SK-MEL-5 (cell line): ENCODE data around the gene SYCP2. TPM values are rescaled to one million over a fixed set of nuclear protein-coding genes. Genes with fewer than 3 reads are reported as not detected.

Source experiments
- DNase-seq: peaks from one replicate; pipeline ENCODE4 v3.0.0-alpha.2; 2016; ENCODE audit warnings: low read depth, low spot score
- in situ Hi-C: cut with HindIII; loops from 2 replicates; pipeline ENCODE4 v1.10.0; 2016; ENCODE audit warnings: low sequenced_read_pairs, high pct_unique_total_duplicates, low pct_unique_long_range_greater_than_20kb
- small RNA-seq, 2 experiments: library from RNA; depleted of rRNA; stranded (forward); fragments of <200 nt; gene quantifications; one replicate each; pipeline ENCODE3, GENCODE V24; 2014
- total RNA-seq: library from RNA; depleted of rRNA; stranded (reverse); fragments of >200 nt; shearing (Covaris generic); gene quantifications from 2 replicates; pipeline ENCODE4 v1.2.3, GENCODE V29; 2014; rRNA removed

The SYCP2 gene
- total RNA-seq, 1 experiment from 2014 or later = 4.9 TPM

DNA sequence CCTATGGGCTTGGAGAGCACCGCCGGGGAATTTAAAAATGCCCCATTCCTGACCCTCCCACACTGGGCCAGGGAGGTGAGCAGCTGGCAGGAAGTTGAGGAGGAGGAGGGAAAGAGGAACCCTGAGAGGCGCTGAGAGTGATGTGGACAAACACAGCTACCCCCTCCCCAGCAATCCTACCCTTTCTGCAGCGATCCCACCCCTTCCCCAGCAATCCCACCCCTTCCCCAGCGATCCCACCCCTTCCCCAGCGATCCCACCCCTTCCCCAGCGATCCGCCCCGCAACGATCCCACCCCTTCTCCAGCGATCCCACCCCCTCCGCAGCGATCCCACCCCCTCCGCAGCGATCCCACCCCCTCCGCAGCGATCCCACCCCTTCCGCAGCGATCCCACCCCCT, 111.6 kb downstream of the SYCP2 start:
- in situ Hi-C loops = no loop called here
- DNase-seq = no peak

DNA sequence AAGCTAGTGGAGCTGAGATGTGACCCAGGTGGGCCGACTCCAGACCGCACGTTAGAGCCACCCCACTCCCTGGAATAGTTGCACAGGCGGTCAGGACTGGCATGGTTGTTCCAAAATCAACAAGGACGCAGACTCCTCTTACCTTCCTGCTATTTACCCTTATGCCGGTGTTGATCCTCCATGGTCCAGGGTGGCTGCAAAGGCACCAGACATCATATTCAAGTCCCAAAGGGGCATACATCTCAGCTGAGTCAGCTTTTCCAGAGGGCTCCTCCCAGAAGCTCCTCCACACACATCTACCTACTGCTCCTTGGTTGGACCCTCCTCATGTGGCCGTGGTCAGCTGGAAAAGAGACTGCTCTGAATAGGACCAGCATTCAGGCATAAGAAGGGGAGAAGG, 112.2 kb downstream of the SYCP2 start:
- in situ Hi-C loops = no loop called here
- DNase-seq = no peak

DNA sequence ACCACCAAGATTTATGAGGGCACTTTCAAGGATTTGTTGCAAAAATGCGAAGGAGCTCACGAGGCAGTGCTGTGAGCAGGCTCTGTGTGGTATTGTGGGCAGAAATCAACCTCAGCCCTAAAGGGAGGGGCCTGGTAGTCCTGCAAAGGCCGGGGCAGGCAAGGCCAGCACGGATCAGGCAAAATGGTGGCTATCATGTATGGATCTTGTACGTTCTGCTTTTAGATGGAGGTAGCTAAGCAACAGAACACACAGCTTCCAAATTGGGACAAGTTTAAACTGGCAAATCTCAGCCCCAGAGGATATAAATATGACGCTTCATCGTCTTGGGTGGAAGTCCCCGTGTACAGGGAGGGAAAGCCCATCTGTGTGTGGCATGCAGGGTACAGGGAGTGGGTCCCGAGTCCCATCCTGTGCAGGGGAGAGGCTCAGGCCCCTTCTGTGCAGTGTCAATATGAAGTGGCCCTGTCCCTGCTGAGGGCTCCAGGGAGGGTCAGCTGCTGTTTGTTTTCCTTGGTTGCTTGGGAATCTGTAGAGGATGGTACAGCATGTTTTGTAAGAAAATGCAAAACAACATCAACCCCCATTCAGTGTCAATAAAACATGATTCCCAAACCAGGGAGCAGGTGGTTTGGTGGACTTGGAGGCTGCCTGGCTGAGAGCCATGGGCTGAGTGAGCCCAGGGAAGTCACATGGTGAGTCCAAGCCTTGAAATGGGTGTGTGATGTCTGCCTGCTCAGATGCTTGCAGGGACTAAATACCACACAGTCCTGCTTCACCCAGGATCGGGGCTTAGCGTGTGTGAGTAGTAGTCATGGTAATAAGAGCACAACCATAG, 113.0 kb downstream of the SYCP2 start:
- in situ Hi-C loops = no loop called here
- DNase-seq = no peak

DNA sequence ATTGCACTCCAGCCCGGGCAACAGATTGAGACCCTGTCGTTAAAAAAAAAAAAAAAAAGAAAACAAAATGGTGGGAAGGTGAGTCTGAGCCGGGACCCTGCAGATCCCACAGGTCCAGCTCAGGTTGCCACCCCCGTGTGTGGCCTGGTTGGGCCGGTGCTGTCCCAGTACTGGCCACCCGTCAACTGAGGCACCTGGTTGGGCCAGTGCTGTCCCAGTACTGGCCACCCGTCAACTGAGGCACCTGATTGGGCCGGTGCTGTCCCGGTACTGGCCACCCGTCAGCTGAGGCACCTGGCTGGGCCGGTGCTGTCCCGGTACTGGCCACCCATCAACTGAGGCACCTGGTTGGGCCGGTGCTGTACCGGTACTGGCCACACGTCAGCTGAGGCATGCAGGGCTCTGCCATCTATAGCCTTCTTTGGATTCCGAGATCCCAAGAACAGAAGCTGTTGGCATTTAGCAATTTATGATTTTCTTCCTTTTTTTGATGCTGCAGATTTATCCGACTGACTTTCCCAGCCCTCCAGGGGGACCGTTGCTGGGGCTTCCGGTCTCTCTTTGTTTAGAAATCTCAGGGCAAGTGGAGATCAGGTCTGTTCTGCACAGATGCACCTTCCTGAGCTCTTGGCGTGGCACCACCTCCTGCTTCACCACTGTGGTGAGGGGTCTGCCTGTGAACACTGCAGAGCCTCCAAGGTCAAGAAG, 113.8 kb downstream of the SYCP2 start:
- in situ Hi-C loops = no loop called here
- no peak for DNase-seq

DNA sequence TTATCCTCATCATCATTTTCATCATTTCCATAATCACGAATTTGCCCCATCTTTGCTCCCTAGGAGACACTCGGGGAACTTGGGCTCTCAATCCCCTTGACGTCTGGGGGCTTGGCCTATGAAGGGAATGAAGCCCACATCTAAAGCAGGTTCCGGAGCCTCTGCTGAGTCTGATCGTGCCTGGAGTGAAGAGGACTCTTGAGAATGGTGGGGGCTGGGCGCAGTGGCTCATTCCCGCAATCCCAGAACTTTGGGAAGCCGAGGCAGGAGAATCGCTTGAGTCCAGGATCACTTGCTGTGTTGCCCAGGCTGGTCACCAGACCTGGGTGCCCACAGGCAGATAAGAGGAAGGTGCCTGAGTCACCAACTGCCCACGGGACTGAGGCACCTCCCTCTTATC, 114.5 kb downstream of the SYCP2 start:
- no peak for DNase-seq
- in situ Hi-C loops = no loop called here

DNA sequence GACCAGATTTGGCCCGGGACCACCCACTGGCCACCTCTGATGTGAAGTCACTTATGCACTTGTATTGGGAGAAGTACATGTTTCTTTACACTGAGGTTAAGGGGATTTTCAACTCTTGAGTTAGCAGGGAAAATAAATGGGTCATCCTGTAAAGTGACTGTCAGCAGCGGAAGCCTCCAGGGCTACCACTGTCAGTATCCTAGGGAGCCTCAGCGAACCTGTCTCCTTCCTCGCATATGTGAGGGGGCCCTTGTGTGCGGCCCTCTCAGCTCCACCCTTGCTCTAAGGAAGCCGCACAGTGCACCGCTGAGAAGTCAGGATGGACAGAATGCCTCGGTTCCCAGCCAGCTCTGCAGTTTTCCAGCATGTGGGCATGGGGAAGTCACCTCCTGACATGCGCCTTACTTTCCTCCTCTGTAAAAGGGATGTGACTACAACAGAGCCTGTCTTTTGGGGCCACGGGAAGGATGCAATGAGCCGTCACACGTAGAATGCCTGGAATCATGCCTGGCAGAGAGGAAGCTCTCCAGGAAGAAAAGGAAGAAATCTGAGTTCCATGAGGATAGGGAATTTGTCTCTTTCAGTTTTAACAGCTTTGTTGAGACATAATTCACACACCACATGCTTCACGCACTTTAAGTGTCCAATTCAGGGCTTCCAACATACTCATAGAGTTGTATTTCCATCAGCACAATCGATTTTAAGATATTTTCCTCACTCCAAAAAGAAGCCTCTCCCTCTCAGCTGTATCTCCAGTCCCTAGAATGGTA, 115.4 kb downstream of the SYCP2 start:
- in situ Hi-C loops = no loop called here
- no peak for DNase-seq

DNA sequence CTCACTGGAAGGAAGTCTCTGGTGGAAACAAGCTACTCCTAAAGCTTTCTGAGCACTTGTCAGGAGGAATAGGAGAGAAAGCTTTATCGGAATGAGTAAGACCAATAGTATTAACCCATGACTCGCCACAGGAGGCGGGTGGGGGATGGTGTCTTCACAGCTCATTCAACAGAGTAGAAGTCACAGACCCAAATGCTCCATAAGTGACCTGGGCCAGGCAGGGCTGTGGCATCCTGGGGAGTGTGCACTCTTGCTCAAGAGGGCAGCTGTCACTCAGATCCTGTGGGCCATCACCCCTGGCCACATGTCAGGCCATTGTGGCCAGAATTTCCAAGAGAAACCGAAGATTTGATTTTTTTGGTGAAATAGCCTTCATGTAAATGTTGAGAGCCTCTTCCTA, 116.0 kb downstream of the SYCP2 start:
- in situ Hi-C loops = no loop called here
- DNase-seq = no peak

DNA sequence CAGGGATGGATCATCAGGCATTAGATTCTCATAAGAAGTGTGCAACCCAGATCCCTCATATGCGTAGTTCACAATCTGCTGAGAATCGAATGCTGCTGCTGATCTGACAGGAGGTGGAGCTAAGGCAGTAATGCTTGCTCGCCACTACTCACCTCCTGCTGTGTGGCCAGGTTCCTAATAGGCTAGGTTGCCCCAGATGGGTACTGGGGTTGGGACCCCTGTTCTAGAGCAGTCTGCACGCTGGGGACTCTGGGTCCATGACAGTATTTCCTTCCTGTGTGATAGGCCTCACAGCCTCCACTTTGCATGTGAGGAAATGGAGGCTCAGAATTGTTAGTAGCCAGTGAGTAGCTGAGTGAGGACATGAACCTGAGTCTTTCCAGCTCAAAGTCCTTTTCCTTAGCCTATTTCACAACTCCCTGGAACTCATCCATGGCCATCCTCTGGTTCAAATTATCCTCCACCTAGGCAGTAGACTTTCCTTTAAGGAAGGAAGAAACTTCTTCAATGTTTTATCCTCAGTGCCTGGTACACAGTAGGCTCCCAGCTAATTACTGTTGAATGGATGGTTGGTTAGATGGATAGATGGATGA, 117.2 kb downstream of the SYCP2 start:
- in situ Hi-C loops = no loop called here
- no peak for DNase-seq

DNA sequence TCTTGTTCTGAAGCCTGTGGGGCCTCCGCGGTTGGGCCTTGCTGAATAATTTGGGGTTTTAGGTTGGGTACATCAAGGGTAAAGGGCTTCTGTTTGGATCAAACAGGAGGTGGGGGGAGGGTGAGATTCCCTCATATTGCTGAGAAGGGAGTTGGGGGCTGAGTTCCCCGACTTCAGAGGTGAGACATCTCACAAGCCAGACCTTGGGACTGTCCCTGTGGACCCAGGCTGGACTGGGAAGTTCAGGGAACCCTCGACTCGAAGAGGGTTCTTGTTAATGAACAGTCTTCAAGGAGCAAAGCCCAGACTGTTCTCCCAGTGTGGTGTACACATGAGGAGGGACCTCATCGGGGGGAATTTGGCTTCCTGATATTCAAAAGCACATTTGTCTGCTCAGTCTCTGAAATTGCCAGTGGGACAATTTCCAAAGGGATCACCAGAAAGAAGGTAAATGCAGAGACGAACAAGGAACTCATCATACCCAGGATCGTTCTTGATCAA, 118.5 kb downstream of the SYCP2 start:
- no peak for DNase-seq
- in situ Hi-C loops = no loop called here

DNA sequence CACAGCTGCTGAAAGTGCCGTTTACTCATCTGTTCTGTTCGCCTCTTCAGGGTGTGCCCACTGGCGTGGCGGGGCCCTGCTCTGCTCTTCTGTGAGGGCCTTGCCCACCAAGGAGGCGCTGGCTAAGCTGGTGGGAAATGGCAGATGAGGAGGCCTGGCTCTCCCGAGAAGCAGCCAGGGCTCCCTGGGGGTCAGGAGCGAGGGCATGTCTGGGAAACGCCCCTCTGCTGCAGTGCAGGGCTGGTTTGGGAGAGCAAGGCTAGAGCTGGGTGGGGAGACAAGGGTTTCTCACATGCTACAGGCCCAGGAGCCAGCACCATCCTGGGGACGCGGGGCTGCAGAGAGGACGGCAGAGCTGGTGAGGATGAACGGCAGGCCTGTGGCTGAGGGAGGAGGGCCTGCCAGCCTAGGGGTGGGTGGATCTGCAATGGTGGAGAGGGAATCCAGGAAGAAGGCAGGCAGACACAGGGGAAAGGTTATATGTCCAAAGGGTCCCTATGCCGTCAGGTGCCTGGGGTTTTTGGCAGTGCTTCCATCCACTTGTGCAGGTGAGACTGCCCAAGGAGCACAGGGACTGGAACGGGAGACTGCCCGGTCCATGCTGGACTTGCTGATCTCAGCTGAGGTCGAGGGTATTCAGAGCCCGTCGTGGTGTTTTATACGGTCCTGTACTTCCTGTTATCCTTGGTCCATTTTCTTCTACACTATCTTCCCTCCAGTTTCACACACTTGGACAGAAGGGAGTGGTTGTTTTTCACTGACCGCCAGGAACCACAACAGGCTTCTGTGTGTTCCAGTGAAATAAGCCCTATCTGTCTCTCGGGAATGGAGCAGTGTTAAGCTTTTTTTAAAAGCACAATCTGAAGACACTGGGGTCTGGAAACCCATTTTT, 119.2 kb downstream of the SYCP2 start:
- DNase-seq = no peak
- in situ Hi-C loops = no loop called here

Small RNA genes within 50 kb of the gene (small RNA-seq; reads per million reads assigned to genes)
- gene RNU7-141P = 0 reads per million in 2 experiments

Other genes with a start within 250 kb of the SYCP2 start
- gene PPP1R3D, start 6.7 kb upstream of the SYCP2 start, total RNA-seq = 10.1 and 12.2 TPM in 2 replicates
- gene FAM217B, start 6.8 kb upstream of the SYCP2 start, total RNA-seq = 11.8 and 12.1 TPM in 2 replicates
- 0.27 and 0.45 TPM in 2 replicates for gene CDH26, start 24.8 kb upstream of the SYCP2 start, total RNA-seq